HG02571 (cell line): ENCODE results near the gene GRK1.

Source experiments
- ATAC-seq: cut with Tn5 transposase; IDR thresholded peaks from one replicate; pipeline ENCODE4 v1.9.1; 2021; ENCODE audit warnings: mild to moderate bottlenecking, moderate library complexity; ENCODE audit not compliant: unreplicated experiment

The GRK1 gene

GRCh38 chr13:113771709-113772331, 104.8 kb downstream of the GRK1 start:
- no peak for ATAC-seq

GRCh38 chr13:113774177-113775107, 107.4 kb downstream of the GRK1 start:
- no peak for ATAC-seq

GRCh38 chr13:113775451-113776145, 108.6 kb downstream of the GRK1 start:
- ATAC-seq = no peak

GRCh38 chr13:113776231-113777125, 109.5 kb downstream of the GRK1 start:
- no peak for ATAC-seq

- ATAC-seq = no peak
These were observed 110.6 kb downstream of the GRK1 start for GRCh38 chr13:113777311-113778260.

GRCh38 chr13:113781571-113781970, 114.6 kb downstream of the GRK1 start:
- no peak for ATAC-seq

GRCh38 chr13:113782472-113782871, 115.5 kb downstream of the GRK1 start:
- no peak for ATAC-seq

GRCh38 chr13:113783200-113783881, 116.3 kb downstream of the GRK1 start:
- ATAC-seq = no peak

GRCh38 chr13:113783966-113784644, 117.1 kb downstream of the GRK1 start:
- ATAC-seq = no peak

GRCh38 chr13:113784645-113785024, 117.6 kb downstream of the GRK1 start:
- ATAC-seq = no peak

GRCh38 chr13:113785051-113786010, 118.3 kb downstream of the GRK1 start:
- ATAC-seq = no peak

GRCh38 chr13:113786262-113786841, 119.3 kb downstream of the GRK1 start:
- no peak for ATAC-seq
